Esophagus muscularis mucosa (tissue), 3 donors: Measurements from ENCODE around the gene KANSL3.

Experiments used
- POLR2A ChIP-seq: fragments of 450-650 bp; IDR thresholded peaks from one replicate; pipeline ENCODE4 v1.6.1; 2017; ENCODE audit warnings: antibody characterized with exemption, moderate library complexity, mild to moderate bottlenecking, low read depth
- TF ChIP-seq, protein P1 (sequence below), 3 experiments: fragments of 200-600 bp in 2 of 3; fragments of 450-650 bp in 1 of 3; sonication (generic) in 2 of 3; IDR thresholded peaks; one replicate each; pipeline ENCODE4 v1.5.1; 2017 to 2019; ENCODE audit warnings: antibody characterized with exemption in 3 of 3, mild to moderate bottlenecking in 2 of 3, moderate library complexity in 1 of 3

GRCh38 chr2:96625571-96626552 is 12.2 kb downstream of the KANSL3 start:
- TF ChIP-seq POLR2A, result no peak
- TF ChIP-seq, protein P1, sequence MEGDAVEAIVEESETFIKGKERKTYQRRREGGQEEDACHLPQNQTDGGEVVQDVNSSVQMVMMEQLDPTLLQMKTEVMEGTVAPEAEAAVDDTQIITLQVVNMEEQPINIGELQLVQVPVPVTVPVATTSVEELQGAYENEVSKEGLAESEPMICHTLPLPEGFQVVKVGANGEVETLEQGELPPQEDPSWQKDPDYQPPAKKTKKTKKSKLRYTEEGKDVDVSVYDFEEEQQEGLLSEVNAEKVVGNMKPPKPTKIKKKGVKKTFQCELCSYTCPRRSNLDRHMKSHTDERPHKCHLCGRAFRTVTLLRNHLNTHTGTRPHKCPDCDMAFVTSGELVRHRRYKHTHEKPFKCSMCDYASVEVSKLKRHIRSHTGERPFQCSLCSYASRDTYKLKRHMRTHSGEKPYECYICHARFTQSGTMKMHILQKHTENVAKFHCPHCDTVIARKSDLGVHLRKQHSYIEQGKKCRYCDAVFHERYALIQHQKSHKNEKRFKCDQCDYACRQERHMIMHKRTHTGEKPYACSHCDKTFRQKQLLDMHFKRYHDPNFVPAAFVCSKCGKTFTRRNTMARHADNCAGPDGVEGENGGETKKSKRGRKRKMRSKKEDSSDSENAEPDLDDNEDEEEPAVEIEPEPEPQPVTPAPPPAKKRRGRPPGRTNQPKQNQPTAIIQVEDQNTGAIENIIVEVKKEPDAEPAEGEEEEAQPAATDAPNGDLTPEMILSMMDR (IDR thresholded peaks at IDR 0.05), result no peak
